Kidney epithelial cell (primary cell): ENCODE data around the gene DPM2. TPM values are rescaled to one million over a fixed set of nuclear protein-coding genes. Genes with fewer than 3 reads are reported as not detected.

Source experiments
- DNase-seq: peaks from one replicate; pipeline ENCODE4 v3.0.0-alpha.2; 2010; ENCODE audit warnings: low read depth
- H3K27me3 ChIP-seq: 2 replicates; pipeline ENCODE4 v1.6.0; 2011; ENCODE audit warnings: low read length; ENCODE audit not compliant: control insufficient read depth, insufficient read depth
- H3K36me3 ChIP-seq: 2 replicates; pipeline ENCODE4 v1.5.1; 2011; ENCODE audit warnings: low read length; ENCODE audit not compliant: control insufficient read depth, insufficient read depth
- H3K4me3 ChIP-seq: 2 replicates; pipeline ENCODE4 v1.5.1; 2011; ENCODE audit warnings: low read depth, mild to moderate bottlenecking, control low read depth, low read length
- CTCF ChIP-seq: IDR thresholded peaks from 2 replicates; pipeline ENCODE4 v1.5.1; 2011; ENCODE audit warnings: mild to moderate bottlenecking, moderate library complexity, low read length, control low read depth, inconsistent platforms; ENCODE audit not compliant: insufficient read depth, poor library complexity, severe bottlenecking
- total RNA-seq: library from RNA; depleted of rRNA; stranded (reverse); fragments of >200 nt; gene quantifications from 2 replicates; pipeline ENCODE4 v1.2.3, GENCODE V29; 2015

Gene DPM2, protein sequence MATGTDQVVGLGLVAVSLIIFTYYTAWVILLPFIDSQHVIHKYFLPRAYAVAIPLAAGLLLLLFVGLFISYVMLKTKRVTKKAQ
- total RNA-seq: 31.8 and 33.1 TPM in 2 replicates

- peak within 1 kb of the TSS; percentile 97 for H3K4me3 ChIP-seq
- peak; percentile 59 for DNase-seq
- no peak for TF ChIP-seq CTCF
Observed at GRCh38 chr9:127937388-127938297, at the start of gene DPM2. TSS of gene DPM2 (minus strand) at chr9:127937854. CDS start at chr9:127937820, 34 bp downstream.

GRCh38 chr9:127987103-127987614, 49.5 kb upstream of the DPM2 start:
- no peak overlapping the region for H3K4me3 ChIP-seq
- no peaks in the 10 kb centered on the region for H3K36me3 ChIP-seq
- no peak for DNase-seq

More at GRCh38 chr9:127937388-127938297, at the start of gene DPM2:
- no peaks in the 10 kb centered on the region for H3K36me3 ChIP-seq
- no peaks in the 10 kb centered on the region for H3K27me3 ChIP-seq

GRCh38 chr9:127985011-127985410, 47.4 kb upstream of the DPM2 start:
- H3K36me3 ChIP-seq: no peaks in the 10 kb centered on the region
- no peak overlapping the region for H3K4me3 ChIP-seq
- no peaks in the 10 kb centered on the region for H3K27me3 ChIP-seq
- TF ChIP-seq CTCF: no peak
- DNase-seq: no peak

More at GRCh38 chr9:127987103-127987614, 49.5 kb upstream of the DPM2 start:
- no peak for TF ChIP-seq CTCF
- H3K27me3 ChIP-seq: no peaks in the 10 kb centered on the region

DNA sequence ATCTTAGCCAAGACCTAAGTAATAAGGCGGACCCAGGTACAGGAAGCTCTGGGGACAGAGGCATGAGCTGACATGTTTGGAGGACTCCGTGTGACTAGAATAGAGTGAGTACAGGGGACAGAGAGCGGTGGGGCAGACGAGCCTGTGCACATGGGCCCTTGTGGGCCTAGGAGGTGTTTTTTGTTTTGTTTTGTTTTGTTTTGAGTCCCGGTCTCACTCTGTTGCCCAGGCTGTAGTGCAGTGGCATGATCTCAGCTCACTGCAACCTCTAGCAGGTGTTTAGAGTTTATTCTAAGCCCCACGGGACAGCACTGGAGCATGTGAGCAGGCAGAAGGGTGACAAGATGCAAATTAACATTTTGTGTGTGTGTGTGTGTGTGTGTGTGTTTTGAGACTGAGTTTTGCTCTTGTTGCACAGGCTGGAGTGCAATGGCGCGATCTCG, 46.2 kb upstream of the DPM2 start:
- Histone ChIP-seq H3K27me3 (no peaks in the 10 kb centered on the region), H3K36me3 (no peaks in the 10 kb centered on the region), H3K4me3 (no peak overlapping the region)
- DNase-seq: no peak
- no peak for TF ChIP-seq CTCF

DNA sequence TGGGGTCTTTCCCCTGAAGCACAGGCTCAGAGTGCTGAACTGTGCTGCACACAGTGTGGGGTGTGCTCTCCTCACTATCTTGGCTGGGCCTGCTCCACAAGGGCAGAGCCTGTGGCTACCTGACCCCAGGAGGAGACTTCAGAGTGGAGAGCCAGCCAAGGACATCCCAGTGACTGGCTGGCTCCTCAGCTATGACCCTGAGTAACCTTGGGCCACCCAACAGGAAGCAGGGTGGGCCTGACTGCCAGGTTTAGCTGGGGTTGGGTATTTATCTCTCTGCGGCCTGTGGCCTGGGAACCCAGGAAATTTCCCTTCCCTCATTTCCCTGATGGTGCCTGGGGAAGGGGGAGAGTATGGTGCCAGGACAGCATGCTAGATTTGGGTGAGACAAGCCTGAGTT, 45.3 kb upstream of the DPM2 start:
- no peak for TF ChIP-seq CTCF
- H3K27me3 ChIP-seq: no peaks in the 10 kb centered on the region
- no peak overlapping the region for H3K4me3 ChIP-seq
- H3K36me3 ChIP-seq: no peaks in the 10 kb centered on the region
- DNase-seq: no peak
